GM21423 (cell line): ENCODE results near the gene SEC14L1.
"Not testable (repeated sequence)": the region's sequence is repeated elsewhere in the genome, so short reads cannot be mapped to it uniquely, and the experiment has no call there.

ENCODE experiments used
- ATAC-seq: cut with Tn5 transposase; IDR thresholded peaks from one replicate; pipeline ENCODE4 v1.9.1; 2021; ENCODE audit warnings: mild to moderate bottlenecking, moderate library complexity; ENCODE audit not compliant: unreplicated experiment

The SEC14L1 gene

DNA sequence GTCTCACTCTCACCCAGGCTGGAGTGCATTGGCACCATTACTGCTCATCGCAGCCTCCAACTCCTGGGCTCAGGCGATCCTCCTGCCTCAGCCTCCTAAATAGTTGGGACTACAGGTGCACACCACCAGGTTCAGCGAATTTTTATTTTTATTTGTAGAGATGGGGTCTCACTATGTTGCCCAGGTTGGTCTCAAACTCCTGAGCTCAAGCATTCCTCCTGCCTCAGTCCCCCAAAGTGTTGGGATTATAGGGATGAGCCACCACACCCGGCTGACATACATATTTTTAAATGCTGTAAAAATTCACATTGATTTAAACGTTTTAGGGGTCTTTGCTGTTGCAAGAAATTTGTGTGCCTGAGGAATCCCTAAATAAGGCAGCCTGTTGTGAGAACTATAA, 24.8 kb upstream of the SEC14L1 start:
- no peak for ATAC-seq

DNA sequence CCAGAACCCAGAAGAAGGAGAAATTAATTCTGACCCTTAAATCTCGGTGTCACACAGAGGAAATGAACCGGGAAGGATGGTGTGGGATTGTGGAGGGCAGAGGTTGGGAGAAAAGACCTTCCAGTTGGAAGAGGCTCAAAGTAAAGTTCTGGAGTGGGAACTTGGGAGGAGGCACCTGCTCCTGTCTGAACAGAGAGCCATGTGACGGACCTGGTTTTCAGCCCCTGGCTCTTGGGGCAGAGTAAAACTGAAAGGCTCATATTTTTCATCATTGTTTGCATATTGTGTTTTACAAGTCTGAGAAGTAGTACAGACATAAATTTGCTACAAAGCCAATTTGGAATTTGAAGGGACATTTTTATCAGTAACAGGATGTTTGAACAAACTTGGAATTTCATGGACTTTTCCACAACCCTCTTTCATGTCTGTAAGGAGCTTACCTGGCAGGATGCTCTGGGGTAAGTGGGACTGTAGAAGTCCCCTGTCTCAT, 24.4 kb upstream of the SEC14L1 start:
- ATAC-seq, result no peak

GRCh38 chr17:77117415-77117814, 23.4 kb upstream of the SEC14L1 start:
- ATAC-seq, result no peak

GRCh38 chr17:77118251-77118928, 22.4 kb upstream of the SEC14L1 start:
- no peak for ATAC-seq

DNA sequence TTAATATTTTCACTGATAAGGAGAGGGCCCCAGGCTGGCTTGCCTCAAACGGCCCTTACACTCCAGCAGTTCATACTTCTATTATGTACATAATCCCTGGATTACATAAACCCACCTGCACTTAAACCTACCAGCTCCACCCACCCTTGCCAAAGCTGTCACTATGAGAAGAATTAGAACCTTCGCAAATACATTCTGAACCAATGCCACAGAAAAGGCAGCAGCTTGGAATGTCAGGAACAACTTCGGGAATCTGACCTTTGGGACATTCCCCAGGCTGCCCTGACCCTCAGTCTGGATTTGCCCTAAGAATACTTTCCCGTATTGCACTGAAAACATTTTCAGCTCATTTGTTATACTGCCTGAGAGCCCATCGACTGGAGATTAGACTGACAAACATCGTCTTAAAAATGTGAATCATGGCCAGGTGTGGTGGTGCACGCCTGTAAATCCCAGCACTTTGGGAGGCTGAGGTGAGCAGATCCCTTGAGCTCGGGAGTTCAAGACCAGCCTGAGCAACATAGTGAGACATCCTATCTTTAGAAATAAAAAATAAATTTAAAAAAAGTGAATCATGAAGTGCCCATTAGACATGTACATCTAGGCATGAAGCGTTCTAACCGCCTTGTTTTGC, 21.0 kb upstream of the SEC14L1 start:
- no peak for ATAC-seq

- ATAC-seq, result no peak
Measured at GRCh38 chr17:77120868-77121267, 19.9 kb upstream of the SEC14L1 start.

- ATAC-seq, result no peak
Measured at GRCh38 chr17:77124192-77124889, 16.4 kb upstream of the SEC14L1 start.

DNA sequence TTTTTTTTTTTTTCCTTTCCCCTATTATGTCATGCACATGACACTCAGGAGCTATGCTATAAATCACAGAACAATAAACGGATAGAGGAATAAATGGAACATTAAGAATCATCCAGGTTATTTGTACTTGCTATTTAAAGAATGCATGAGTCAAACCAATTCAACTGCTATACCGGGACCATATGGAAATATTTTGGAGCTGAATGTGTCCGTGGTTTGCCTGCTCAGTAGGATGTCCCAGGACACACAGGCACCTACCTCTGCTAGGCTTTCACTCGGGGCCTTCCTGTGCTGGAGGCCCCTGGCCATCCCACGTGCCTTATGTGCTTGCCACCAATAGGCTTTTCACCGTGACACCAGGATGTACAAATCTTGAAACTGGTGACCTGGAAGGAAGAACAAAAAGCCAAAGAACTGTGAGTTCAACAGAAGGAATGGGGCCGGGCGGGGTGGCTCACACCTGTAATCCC, 15.3 kb upstream of the SEC14L1 start:
- ATAC-seq, result no peak

DNA sequence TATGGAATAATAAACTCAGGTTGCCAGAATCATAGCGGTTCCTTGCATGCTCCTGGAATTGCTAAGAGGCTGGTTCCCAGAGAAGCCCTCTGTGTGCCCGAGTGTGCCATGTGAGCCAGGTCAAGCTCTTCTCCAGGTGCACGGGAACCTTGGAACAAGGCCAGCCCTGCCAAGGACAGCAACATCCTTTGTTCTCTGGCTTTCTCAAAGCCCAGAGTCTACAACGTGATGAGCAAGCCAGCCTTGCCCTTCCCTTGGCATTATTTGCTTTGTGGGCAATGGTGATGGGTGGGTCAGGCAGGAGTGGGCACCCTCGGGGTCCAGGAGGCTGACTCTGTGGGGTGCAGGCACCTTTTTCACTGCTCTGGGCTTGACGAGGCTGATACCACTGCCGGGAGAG, 14.2 kb upstream of the SEC14L1 start:
- ATAC-seq, result no peak

DNA sequence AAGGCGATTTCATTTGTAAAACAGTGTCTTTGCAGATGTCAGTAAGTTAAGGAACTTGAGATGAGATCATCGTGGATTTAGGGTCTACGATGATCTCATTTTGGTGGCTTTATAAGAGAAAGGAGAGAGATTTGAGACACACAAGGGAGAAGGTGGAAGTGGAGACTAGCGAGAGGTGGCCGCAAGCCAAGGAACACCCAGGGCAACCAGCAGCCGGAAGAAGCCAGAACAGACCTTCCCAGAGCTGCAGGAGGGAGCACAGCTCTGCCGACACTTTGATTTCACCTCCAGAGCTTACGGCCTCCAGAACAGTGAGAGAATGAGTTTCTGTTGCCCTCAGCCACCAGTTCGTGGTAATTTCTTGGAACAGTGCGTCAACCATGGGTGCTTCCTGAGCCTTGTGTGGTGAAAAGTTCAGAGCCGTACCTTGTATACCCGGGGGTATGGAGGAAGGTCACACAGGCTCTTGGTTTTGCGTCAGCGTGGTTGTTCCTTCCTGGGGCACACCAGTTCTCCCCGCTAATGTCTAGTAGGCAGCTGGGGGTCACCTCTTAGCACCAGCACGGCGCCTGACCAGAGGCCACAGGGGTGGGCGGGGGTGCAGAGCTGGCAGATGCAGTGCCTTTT, 12.9 kb upstream of the SEC14L1 start:
- ATAC-seq, result no peak

GRCh38 chr17:77128896-77129567, 11.7 kb upstream of the SEC14L1 start:
- no peak for ATAC-seq

- ATAC-seq, result no peak
Measured at GRCh38 chr17:77129568-77130301, 11.0 kb upstream of the SEC14L1 start.

DNA sequence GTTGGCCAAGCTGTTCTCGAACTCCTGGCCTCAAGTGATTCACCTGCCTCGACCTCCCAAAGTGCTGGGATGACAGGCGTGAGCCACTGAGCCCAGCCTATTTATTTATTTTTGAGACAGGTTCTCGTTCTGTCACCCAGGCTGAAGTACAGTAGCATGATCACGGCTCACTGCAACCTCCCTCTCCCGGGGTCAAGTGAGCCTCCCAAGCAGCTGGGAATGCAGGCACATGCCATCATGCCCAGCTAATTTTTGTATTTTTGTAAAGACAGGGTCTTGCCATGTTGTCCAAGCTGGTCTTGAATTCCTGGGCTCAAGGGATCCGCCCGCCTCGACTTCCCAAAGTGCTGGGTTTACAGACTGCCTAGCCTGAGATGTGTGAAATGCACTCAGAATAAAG, 10.2 kb upstream of the SEC14L1 start:
- no peak for ATAC-seq

DNA sequence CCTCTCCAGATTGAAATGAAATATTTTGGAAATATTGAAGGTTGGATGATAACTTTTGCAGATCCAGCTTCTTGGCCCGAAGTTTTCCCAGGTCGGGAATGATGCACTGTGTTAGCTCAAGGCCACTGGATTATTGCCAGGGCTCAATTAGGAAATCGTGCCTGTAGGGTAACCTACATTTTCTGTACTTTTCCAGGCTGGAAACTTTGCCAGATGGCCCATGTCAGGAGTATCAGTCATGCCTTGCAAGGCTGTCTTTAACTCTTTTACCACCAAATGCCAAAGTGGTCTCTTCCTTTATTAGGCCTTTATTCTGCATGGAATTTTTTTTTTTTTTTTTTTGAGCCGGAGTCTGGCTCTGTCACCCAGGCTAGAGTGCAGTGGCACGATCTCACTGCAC, 8.9 kb upstream of the SEC14L1 start:
- ATAC-seq, result no peak

DNA sequence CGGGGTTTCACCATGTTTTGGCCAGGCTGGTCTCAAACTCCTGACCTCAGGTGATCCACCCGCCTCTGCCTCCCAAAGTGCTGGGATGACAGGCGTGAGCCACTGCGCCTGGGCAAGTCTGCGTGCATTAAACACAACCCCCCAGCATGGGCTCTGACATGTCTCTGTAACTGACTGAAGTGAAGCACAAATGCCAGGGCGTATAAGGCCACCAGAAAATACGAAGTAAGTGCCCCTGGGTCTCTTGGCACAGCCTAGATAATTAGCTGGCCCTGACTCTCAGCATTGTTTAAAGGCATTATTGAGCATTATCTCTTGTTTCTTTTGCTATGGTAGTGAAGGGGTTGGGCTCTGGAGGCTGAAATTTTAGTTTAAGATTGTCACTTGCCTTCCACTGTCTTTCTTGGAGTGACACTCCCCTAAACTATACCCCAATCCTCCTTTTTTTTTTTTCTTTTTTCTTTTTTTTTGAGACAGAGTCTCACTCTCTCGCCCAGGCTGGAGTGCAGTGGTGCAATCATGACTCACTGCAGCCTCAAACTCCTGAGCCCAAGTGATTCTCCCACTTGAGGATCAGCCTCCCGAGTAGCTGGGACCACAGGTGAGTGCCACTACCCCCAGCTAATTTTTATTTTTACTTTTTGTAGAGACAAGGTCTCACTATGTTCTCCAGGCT, 8.2 kb upstream of the SEC14L1 start:
- no peak for ATAC-seq

DNA sequence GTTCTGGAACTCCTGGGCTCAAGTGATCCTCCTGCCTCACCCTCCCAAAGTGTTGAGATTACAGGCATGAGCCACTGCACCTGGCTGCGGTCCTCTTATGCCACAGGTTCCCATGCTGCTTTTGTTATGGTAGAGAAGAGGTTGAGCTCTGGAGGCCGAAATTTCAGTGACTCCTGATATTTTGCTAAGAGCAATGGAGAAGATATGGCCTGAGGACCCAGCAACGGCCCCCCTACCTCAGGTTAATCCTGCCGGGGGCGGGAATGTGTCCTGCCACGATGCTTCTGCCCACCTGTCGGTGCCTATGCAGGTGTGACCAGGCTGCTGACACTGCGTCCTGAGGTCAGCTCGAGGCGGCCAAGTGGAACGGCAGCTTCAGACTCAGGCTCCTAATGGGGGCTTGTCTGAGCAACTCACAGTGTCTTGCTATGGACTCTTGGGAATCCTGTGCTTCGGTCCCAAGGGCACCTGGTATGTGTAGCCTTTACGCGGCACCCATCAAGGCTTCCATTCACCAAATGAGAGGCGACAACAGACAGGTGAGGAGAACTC, 7.6 kb upstream of the SEC14L1 start:
- no peak for ATAC-seq

DNA sequence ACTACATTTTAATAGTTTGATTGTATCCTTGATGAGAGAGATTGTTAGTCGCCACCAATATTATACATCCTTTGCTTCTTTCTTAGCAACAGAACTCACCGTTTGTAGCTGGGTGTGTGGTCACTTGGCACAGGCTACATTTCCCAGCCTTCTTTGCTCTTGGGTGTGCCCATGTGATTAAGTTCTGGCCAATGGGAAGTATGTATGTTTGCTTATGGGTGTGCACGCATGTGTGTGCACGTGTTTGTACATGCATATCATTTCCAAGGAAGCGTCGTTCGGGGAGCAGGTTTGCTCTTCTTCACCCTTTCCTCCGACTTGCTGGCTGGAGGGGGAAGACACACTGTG, 4.4 kb upstream of the SEC14L1 start:
- no peak for ATAC-seq

DNA sequence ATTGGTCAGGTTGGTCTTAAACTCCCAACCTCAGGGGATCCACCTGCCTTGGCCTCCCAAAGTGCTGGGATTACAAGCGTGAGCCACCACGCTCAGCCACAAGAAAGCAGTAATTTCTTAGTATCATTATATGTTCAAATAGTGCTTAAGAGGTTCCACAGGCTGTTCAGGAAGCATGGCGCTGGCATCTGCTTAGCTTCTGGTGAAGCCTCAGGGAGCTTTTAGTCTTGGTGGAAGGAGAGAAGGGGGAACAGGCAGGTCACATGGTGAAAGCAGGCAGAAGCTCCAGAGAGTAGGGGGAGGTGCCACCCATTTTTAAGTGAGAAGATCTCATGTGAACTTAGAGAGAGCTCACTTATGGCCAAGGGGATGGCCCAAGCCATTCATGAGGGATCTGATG, 3.7 kb upstream of the SEC14L1 start:
- ATAC-seq, result no peak

GRCh38 chr17:77137886-77138285, 2.9 kb upstream of the SEC14L1 start:
- not testable (repeated sequence) for ATAC-seq
